Measurements from ENCODE around the gene AATF. TPM values are rescaled to one million over a fixed set of nuclear protein-coding genes. Genes with fewer than 3 reads are reported as not detected.

Gene AATF
- total RNA-seq, 4 donors from 2014 or later, result 26.4 to 54.8 (median 32.4) TPM

DNA sequence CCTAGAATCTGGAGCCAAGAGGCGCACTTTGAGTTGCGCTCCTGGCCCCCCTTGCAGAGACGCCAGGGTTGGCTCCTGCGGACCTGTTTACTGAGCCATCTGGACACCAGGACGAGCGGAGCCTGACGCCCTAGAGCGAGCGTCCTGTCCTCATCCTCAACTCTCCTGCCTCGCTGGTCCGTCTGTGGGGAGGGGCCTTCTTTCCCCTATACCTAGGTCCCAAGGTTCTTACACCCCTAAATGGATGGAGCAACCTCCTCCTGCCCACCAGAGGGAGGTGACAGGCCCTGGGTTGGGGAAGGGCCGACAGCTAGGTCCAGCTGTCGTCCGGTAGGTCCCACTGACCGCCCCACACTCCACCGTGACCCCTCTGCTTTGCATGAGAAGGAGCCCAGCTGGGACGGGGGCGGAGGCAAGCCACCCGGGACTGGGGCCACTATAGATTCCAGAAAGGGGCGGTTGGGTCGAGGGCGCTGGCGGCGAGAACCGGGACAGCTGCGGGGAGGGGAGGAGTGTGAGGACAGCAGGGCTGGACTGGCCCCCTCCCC, 14.5 kb upstream of the AATF start:
- TF ChIP-seq, protein P1, sequence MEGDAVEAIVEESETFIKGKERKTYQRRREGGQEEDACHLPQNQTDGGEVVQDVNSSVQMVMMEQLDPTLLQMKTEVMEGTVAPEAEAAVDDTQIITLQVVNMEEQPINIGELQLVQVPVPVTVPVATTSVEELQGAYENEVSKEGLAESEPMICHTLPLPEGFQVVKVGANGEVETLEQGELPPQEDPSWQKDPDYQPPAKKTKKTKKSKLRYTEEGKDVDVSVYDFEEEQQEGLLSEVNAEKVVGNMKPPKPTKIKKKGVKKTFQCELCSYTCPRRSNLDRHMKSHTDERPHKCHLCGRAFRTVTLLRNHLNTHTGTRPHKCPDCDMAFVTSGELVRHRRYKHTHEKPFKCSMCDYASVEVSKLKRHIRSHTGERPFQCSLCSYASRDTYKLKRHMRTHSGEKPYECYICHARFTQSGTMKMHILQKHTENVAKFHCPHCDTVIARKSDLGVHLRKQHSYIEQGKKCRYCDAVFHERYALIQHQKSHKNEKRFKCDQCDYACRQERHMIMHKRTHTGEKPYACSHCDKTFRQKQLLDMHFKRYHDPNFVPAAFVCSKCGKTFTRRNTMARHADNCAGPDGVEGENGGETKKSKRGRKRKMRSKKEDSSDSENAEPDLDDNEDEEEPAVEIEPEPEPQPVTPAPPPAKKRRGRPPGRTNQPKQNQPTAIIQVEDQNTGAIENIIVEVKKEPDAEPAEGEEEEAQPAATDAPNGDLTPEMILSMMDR (IDR thresholded peaks at IDR 0.05), result no peak
- no peak for DNase-seq (ENCODE audit: low spot score)
- no peak for ATAC-seq (ENCODE audit: low FRiP score)

DNA sequence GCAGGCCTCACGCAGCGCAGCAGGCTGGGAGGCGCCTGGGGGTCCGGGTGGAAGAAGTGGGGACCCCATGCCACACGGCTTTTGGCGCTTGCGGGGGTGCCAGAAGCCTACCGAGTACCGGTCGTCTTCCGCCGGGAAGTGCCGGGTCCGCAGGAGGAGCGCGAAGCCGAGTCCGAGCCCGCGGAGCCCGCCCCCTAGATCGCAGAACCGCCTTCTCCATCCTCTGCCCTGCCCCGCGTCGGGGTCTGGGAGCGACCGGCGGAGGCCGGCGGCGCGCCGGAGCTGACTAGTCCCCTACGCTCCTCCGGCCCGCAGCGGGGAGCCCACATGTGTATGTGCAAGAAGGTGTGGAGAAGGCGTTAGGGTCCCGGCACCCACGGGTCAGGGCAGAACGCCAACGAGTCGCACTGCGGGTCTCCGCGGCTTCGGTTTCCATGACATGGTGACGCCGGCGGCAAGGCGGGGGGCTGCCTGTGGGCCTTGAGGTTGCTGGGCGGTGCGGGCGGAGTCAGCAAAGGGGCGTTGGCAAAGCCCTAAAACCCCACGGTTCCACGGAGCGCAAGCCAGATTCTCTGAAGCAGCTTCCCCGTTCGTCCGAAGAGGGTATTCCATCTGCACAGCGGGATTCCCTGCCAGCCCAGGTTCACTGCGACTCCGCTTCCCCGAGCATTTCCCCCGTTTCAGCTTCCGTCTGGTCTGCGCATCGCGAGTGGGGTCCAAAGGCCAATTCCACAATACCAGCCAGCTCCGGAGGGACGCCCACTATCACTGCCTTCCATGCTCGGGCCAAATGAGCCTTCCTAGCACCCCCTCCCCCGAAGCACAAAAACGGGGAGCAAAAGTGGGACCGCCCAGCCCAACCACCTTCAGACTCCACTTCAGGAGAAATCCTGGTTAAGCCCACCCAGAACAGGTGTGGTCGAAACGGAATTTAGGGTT, 13.8 kb upstream of the AATF start:
- TF ChIP-seq, protein P1 (IDR thresholded peaks at IDR 0.05), result no peak
- peak; percentile 12 for ATAC-seq (ENCODE audit: low FRiP score)

DNA sequence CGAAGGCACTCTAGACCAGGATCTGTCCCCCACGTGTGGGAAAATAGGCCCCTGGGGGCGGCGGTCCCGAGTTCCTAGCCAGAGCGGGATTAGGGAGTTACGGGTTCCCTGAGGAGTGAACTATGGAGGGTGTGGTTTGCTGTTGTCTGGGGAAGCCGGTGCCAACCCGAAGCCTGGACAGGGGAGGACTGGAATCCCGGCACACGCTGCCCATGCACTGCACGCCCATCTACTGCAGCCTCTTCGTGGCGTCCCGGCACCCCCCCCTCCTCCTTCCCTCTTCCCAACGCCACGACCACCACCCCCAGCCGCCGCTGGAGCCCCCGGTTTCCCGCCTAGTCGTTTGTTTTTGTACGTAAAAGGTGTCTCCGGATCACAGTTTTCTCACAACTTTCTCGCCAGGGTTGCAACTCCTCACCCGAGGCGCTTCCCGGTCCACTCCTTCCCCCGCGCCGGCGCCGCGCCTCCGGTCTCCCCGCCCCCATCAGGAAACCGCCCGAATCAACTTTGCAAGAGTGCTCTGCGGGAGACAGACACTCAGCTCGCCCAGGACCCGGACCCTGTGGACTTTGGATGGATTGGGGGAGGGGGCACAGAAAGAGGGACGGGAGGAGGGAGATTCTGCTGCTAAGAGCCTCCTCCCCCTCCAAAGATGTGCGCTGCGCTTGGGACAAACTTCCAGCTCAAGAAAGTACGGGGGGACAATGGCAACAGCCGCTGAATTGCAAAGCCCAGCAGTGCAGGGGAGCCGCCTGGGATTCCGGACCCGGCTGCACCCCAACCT, 12.9 kb upstream of the AATF start:
- no peak for ATAC-seq (ENCODE audit: low FRiP score)

More for the DNA sequence above, 13.8 kb upstream of the AATF start:
- no peak for DNase-seq (ENCODE audit: low spot score)

DNA sequence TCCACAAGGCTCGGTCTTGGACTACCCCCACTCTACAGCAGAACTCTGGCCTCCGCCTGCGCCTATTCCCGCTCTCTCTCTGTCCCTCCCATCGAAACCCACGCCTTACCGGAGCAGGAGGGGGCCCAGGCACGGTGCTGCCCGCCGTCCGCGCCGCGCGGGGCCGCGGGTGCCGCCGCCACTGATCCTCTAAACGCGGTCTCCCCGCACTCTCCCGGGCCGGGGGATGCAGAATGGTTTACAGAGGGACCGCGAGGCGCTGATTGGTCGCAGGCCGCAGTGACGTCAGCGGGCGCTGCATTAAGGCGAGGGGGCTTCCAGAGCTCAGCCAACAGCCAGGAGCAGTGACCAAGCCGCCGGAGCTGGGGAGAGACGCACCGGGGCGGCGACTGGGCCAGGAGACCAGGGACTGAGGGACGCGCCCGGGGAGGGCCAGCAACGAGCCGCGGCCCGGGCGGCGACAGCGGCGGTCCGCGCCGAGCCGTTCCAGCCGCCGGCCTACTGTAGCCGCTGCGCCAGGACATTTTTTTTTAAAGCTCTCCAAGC, 12.2 kb upstream of the AATF start:
- DNase-seq (ENCODE audit: low spot score), result no peak
- TF ChIP-seq, protein P1 (IDR thresholded peaks at IDR 0.05), result no peak
- ATAC-seq (ENCODE audit: low FRiP score), result no peak

More for the DNA sequence above, 12.9 kb upstream of the AATF start:
- no peak for DNase-seq (ENCODE audit: low spot score)
- TF ChIP-seq, protein P1 (IDR thresholded peaks at IDR 0.05), result no peak

DNA sequence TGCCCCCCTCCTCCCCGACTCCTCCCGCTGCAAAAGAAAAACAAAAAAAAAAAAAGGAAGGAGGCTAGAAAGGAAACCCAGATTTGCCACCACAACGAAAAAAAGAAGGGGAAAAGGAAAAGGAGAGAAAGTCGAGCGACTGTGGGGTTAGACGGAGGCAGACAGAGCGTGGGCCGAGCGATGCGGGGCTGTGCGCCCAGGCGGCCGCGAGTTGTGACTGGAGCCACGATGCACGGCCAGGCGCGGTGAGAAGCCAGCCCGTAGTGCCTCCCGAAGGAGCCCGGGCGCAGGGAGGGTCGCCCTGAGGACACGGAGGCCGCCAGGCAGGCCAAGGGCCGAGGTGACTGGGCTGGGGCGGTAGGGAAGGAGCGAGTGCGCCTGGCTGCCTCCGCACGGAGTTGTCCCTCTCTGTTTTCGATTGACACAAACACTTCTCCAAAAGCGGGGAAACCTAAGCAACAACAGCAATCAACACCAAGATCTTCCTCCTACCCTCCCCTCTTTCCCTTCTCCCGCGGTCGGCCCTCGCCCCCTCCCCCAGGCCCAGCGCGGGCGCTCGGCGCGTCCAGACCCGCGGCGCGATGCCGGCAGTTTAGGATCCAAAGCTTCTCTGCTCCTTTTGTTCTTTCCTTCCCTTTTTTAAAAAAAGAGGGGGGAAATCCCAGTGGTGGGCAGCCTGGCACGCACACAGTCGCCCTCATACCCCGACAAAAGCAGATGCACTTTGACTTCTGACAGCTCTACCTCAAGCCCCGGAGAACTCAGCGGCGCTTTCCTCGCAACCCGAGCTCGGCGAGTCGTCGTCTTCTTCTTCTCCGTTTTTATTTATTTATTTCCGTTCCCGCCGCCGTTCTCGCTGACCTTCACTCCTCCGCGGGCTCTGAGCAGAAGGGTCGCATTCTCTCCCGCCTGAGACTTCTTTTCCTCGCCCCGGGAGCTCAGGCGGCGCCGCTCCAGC, 11.5 kb upstream of the AATF start, which contains the start of gene LHX1:
Gene LHX1, plus strand, starts transcription at position 475 of the 958 bp plus-strand sequence. CDS start 723 bp downstream, outside the sequence.
- no peak for ATAC-seq (ENCODE audit: low FRiP score)
- TF ChIP-seq, protein P1 (IDR thresholded peaks at IDR 0.05), result no peak
- DNase-seq (ENCODE audit: low spot score), result no peak

All from omental fat pad (tissue), 4 donors.